ENCODE measurements around the gene OR8J3. TPM values are rescaled to one million over a fixed set of nuclear protein-coding genes. Genes with fewer than 3 reads are reported as not detected.
"Not testable (repeated sequence)": the region's sequence is repeated elsewhere in the genome, so short reads cannot be mapped to it uniquely, and the experiment has no call there.

The OR8J3 gene
- total RNA-seq: not detected in 2 replicates

- DNase-seq (ENCODE audit: low read depth in 2 of 2): no peak
These were observed at the start of gene OR8J3 for GRCh38 chr11:56140151-56140661. Gene OR8J3, minus strand, starts transcription at chr11:56140201. Its CDS starts 2,483 bp downstream, at chr11:56137718.

GRCh38 chr11:56188602-56189001 lies 48.6 kb upstream of the OR8J3 start:
- no peak for DNase-seq (ENCODE audit: low read depth in 2 of 2)

- DNase-seq (ENCODE audit: low read depth in 2 of 2): no peak
These were observed 43.5 kb upstream of the OR8J3 start for GRCh38 chr11:56183459-56183858.

- no peak for DNase-seq (ENCODE audit: low read depth in 2 of 2)
These were observed 36.3 kb upstream of the OR8J3 start, which contains the start of gene OR5J2 for GRCh38 chr11:56176318-56176717. Gene OR5J2, plus strand, starts transcription at chr11:56176618. Its CDS starts 0 bp downstream, at chr11:56176618.

- DNase-seq (ENCODE audit: low read depth in 2 of 2): no peak
These were observed 32.3 kb upstream of the OR8J3 start for GRCh38 chr11:56172256-56172830.

- no peak for DNase-seq (ENCODE audit: low read depth in 2 of 2)
These were observed 23.8 kb upstream of the OR8J3 start for GRCh38 chr11:56163804-56164203.

GRCh38 chr11:56160217-56160616 lies 20.2 kb upstream of the OR8J3 start, which contains the start of gene OR8K5:
Gene OR8K5, minus strand, starts transcription at chr11:56160317. Its CDS starts 0 bp downstream, at chr11:56160317.
- DNase-seq (ENCODE audit: low read depth in 2 of 2): no peak

GRCh38 chr11:56152333-56152732 lies 12.3 kb upstream of the OR8J3 start:
- no peak for DNase-seq (ENCODE audit: low read depth in 2 of 2)

- DNase-seq (ENCODE audit: low read depth in 2 of 2): no peak
These were observed 11.4 kb upstream of the OR8J3 start for GRCh38 chr11:56151376-56151775.

GRCh38 chr11:56143681-56144080 lies 3.7 kb upstream of the OR8J3 start:
- DNase-seq (ENCODE audit: low read depth in 2 of 2): not testable (repeated sequence)

GRCh38 chr11:56122073-56122472 lies 17.9 kb downstream of the OR8J3 start, which contains the start of gene OR8H3:
Gene OR8H3, plus strand, starts transcription at chr11:56122373. Its CDS starts 0 bp downstream, at chr11:56122373.
- DNase-seq (ENCODE audit: low read depth in 2 of 2): no peak

GRCh38 chr11:56103210-56103737 lies 36.7 kb downstream of the OR8J3 start, which contains the start of gene OR8H2:
Gene OR8H2, plus strand, starts transcription at chr11:56103687. Its CDS starts 1,356 bp downstream, at chr11:56105043.
- no peak for DNase-seq (ENCODE audit: low read depth in 2 of 2)

GRCh38 chr11:56093008-56093407 lies 47.0 kb downstream of the OR8J3 start, which contains the start of gene OR8I2:
Gene OR8I2, plus strand, starts transcription at chr11:56093308. Its CDS starts 0 bp downstream, at chr11:56093308.
- DNase-seq (ENCODE audit: low read depth in 2 of 2): no peak

- DNase-seq (ENCODE audit: low read depth in 2 of 2): no peak
These were observed 50.3 kb downstream of the OR8J3 start for GRCh38 chr11:56089697-56090096.

Other genes with a start within 250 kb of the OR8J3 start
- not detected in 2 replicates for gene OR5W2, start 225.6 kb downstream of the OR8J3 start, total RNA-seq
- gene OR5I1, start 203.8 kb downstream of the OR8J3 start, total RNA-seq: not detected in 2 replicates
- gene OR10AG1, start 170.3 kb downstream of the OR8J3 start, total RNA-seq: not detected in 2 replicates
- gene OR5F1, start 145.6 kb downstream of the OR8J3 start, total RNA-seq: not detected in 2 replicates
- not detected in 2 replicates for gene OR5AS1, start 112.5 kb downstream of the OR8J3 start, total RNA-seq
- gene OR8I2, start 46.9 kb downstream of the OR8J3 start, total RNA-seq: not detected in 2 replicates
- gene OR8H2, start 36.5 kb downstream of the OR8J3 start, total RNA-seq: not detected in 2 replicates
- gene OR8H3, start 17.8 kb downstream of the OR8J3 start, total RNA-seq: not detected in 2 replicates
- gene OR8K5, start 20.1 kb upstream of the OR8J3 start, total RNA-seq: not detected in 2 replicates
- gene OR5J2, start 36.4 kb upstream of the OR8J3 start, total RNA-seq: not detected in 2 replicates
- gene OR5T2, start 94.1 kb upstream of the OR8J3 start, total RNA-seq: not detected in 2 replicates
- gene OR5T3, start 112.1 kb upstream of the OR8J3 start, total RNA-seq: not detected in 2 replicates
- gene OR5T1, start 134.0 kb upstream of the OR8J3 start, total RNA-seq: not detected in 2 replicates
- gene OR8H1, start 152.1 kb upstream of the OR8J3 start, total RNA-seq: not detected in 2 replicates
- gene OR8K3, start 174.9 kb upstream of the OR8J3 start, total RNA-seq: not detected in 2 replicates
- not detected in 2 replicates for gene OR8K1, start 205.8 kb upstream of the OR8J3 start, total RNA-seq
- gene OR8J1, start 214.1 kb upstream of the OR8J3 start, total RNA-seq: not detected in 2 replicates
- gene OR8U1, start 235.4 kb upstream of the OR8J3 start, total RNA-seq: not detected in 2 replicates